Measurements from ENCODE around the gene FBLN1.

The FBLN1 gene

GRCh38 chr22:45524966-45525365 lies 22.3 kb downstream of the FBLN1 start:
- H3K27ac ChIP-seq: no peak overlapping the region
- TF ChIP-seq ZFX (IDR thresholded peaks at IDR 0.05): no peak
- TF ChIP-seq CTCF (conservative IDR thresholded peaks at IDR 0.05): no peak

GRCh38 chr22:45525480-45525879 lies 22.8 kb downstream of the FBLN1 start:
- no peak for TF ChIP-seq ZFX (IDR thresholded peaks at IDR 0.05)
- TF ChIP-seq CTCF (conservative IDR thresholded peaks at IDR 0.05): no peak
- H3K27ac ChIP-seq: no peak overlapping the region

GRCh38 chr22:45526281-45526680 lies 23.6 kb downstream of the FBLN1 start:
- H3K27ac ChIP-seq: no peak overlapping the region
- no peak for TF ChIP-seq CTCF (conservative IDR thresholded peaks at IDR 0.05)

GRCh38 chr22:45526768-45527360 lies 24.2 kb downstream of the FBLN1 start:
- TF ChIP-seq ZFX (IDR thresholded peaks at IDR 0.05): no peak
- TF ChIP-seq CTCF (conservative IDR thresholded peaks at IDR 0.05): no peak
- no peak overlapping the region for H3K27ac ChIP-seq

- TF ChIP-seq ZFX (IDR thresholded peaks at IDR 0.05): no peak
- no peak for TF ChIP-seq CTCF (conservative IDR thresholded peaks at IDR 0.05)
- no peak overlapping the region for H3K27ac ChIP-seq
Measured at GRCh38 chr22:45527456-45527855, 24.8 kb downstream of the FBLN1 start.

- no peak overlapping the region for H3K27ac ChIP-seq
- TF ChIP-seq CTCF (conservative IDR thresholded peaks at IDR 0.05): no peak
- TF ChIP-seq ZFX (IDR thresholded peaks at IDR 0.05): no peak
Measured at GRCh38 chr22:45528046-45528445, 25.4 kb downstream of the FBLN1 start.

- TF ChIP-seq ZFX (IDR thresholded peaks at IDR 0.05) (no peak), CTCF (conservative IDR thresholded peaks at IDR 0.05) (no peak)
- no peak overlapping the region for H3K27ac ChIP-seq
Measured at GRCh38 chr22:45529105-45529504, 26.4 kb downstream of the FBLN1 start.

All from C4-2B (cell line).